H9 (cell line): ENCODE measurements around the gene SLC22A15. TPM values are rescaled to one million over a fixed set of nuclear protein-coding genes. Genes with fewer than 3 reads are reported as not detected.

Experiments used
- DNase-seq: peaks from one replicate; pipeline ENCODE4 v3.0.0-alpha.2; 2017
- H2AFZ ChIP-seq: one replicate; pipeline ENCODE4 v1.6.1; 2013; ENCODE audit warnings: mild to moderate bottlenecking, low read length, control low read depth, moderate library complexity
- H2AK5ac ChIP-seq: 2 replicates; pipeline ENCODE4 v1.6.1; 2013; ENCODE audit warnings: low read length, control low read depth, mixed read lengths; ENCODE audit not compliant: insufficient read length
- H2BK120ac ChIP-seq: one replicate; pipeline ENCODE4 v1.6.1; 2013; ENCODE audit warnings: low read depth, mild to moderate bottlenecking, low read length, control low read depth, inconsistent platforms; ENCODE audit not compliant: poor library complexity, severe bottlenecking
- H2BK12ac ChIP-seq: 2 replicates; pipeline ENCODE4 v1.6.1; 2013; ENCODE audit warnings: low read length, control low read depth, mixed read lengths, low read depth; ENCODE audit not compliant: insufficient read length
- H2BK15ac ChIP-seq: 2 replicates; pipeline ENCODE4 v1.6.1; 2013; ENCODE audit warnings: low read depth, low read length, control low read depth
- H2BK20ac ChIP-seq: one replicate; pipeline ENCODE4 v1.6.1; 2013; ENCODE audit warnings: low read depth, mild to moderate bottlenecking, low read length, control low read depth, inconsistent platforms; ENCODE audit not compliant: poor library complexity, severe bottlenecking
- H2BK5ac ChIP-seq: 2 replicates; pipeline ENCODE4 v1.6.1; 2013; ENCODE audit warnings: low read length, control low read depth, mixed read lengths; ENCODE audit not compliant: insufficient read length
- H3K14ac ChIP-seq: 2 replicates; pipeline ENCODE4 v1.6.1; 2013; ENCODE audit warnings: low read length, control low read depth; ENCODE audit not compliant: insufficient read depth
- H3K18ac ChIP-seq: 2 replicates; pipeline ENCODE4 v1.6.1; 2013; ENCODE audit warnings: low read depth, mild to moderate bottlenecking, mixed read lengths, low read length, control low read depth; ENCODE audit not compliant: insufficient read length
- H3K23ac ChIP-seq: 2 replicates; pipeline ENCODE4 v1.6.1; 2013; ENCODE audit warnings: low read length, control low read depth, mixed read lengths, low read depth; ENCODE audit not compliant: insufficient read length
- H3K23me2 ChIP-seq: 2 replicates; pipeline ENCODE4 v1.6.1; 2013; ENCODE audit warnings: low read depth, mild to moderate bottlenecking, mixed read lengths, low read length, control low read depth; ENCODE audit not compliant: insufficient read length, poor library complexity, severe bottlenecking
- H3K27ac ChIP-seq: 2 replicates; pipeline ENCODE4 v1.5.1; 2013; ENCODE audit warnings: low read length, control low read depth, mixed read lengths, low read depth; ENCODE audit not compliant: insufficient read length
- H3K27me3 ChIP-seq: 2 replicates; pipeline ENCODE4 v1.6.1; 2013; ENCODE audit warnings: low read length, control low read depth, inconsistent platforms; ENCODE audit not compliant: insufficient read depth
- H3K4ac ChIP-seq: 2 replicates; pipeline ENCODE4 v1.6.1; 2013; ENCODE audit warnings: low read depth, mild to moderate bottlenecking, control low read depth, inconsistent platforms, low read length, moderate library complexity
- H3K4me1 ChIP-seq: 2 replicates; pipeline ENCODE4 v1.6.1; 2013; ENCODE audit warnings: low read length, control low read depth, inconsistent platforms; ENCODE audit not compliant: insufficient read depth
- H3K4me2 ChIP-seq: 2 replicates; pipeline ENCODE4 v1.6.1; 2013; ENCODE audit warnings: low read length, control low read depth, mixed read lengths; ENCODE audit not compliant: insufficient read length, insufficient read depth
- H3K56ac ChIP-seq: 2 replicates; pipeline ENCODE4 v1.6.1; 2013; ENCODE audit warnings: low read depth, mild to moderate bottlenecking, mixed read lengths, low read length, control low read depth; ENCODE audit not compliant: insufficient read length
- H3K79me1 ChIP-seq: 2 replicates; pipeline ENCODE4 v1.6.1; 2013; ENCODE audit warnings: low read depth, mild to moderate bottlenecking, moderate library complexity, low read length, control low read depth, inconsistent platforms; ENCODE audit not compliant: insufficient read depth, poor library complexity, severe bottlenecking
- H3K79me2 ChIP-seq: 2 replicates; pipeline ENCODE4 v1.6.1; 2013; ENCODE audit warnings: low read length, control low read depth, inconsistent platforms; ENCODE audit not compliant: insufficient read depth
- H3K9ac ChIP-seq: 2 replicates; pipeline ENCODE4 v1.6.1; 2013; ENCODE audit warnings: low read length, control low read depth, mixed read lengths; ENCODE audit not compliant: insufficient read length; ENCODE audit errors: extremely low read depth
- H3K9me3 ChIP-seq: one replicate; pipeline ENCODE4 v1.6.1; 2013; ENCODE audit warnings: low read depth, low read length, inconsistent platforms; ENCODE audit not compliant: control insufficient read depth
- H3T11ph ChIP-seq: one replicate; pipeline ENCODE4 v1.6.1; 2013; ENCODE audit warnings: mild to moderate bottlenecking, low read length, control low read depth, inconsistent platforms
- H4K20me1 ChIP-seq: one replicate; pipeline ENCODE4 v1.6.1; 2013; ENCODE audit not compliant: control insufficient read depth, insufficient read length, insufficient read depth
- H4K5ac ChIP-seq: 2 replicates; pipeline ENCODE4 v1.6.1; 2013; ENCODE audit warnings: low read depth, mild to moderate bottlenecking, mixed read lengths, low read length, control low read depth; ENCODE audit not compliant: insufficient read length
- H4K8ac ChIP-seq: replicated peaks from 2 replicates; pipeline ENCODE4 v1.6.1; 2013; ENCODE audit warnings: low read length, control low read depth, mixed read lengths, low read depth; ENCODE audit not compliant: insufficient read length
- H4K91ac ChIP-seq: 2 replicates; pipeline ENCODE4 v1.6.1; 2013; ENCODE audit warnings: low read depth, mild to moderate bottlenecking, moderate library complexity, mixed read lengths, low read length, control low read depth; ENCODE audit not compliant: insufficient read length
- H3K27ac Mint-ChIP-seq, 3 experiments: 2 replicates in 2 of 3; 3 replicates in 1 of 3; pipeline ENCODE4 v1.8.0; 2020 to 2021; ENCODE audit warnings: mixed read lengths in 3 of 3, mild to moderate bottlenecking in 1 of 3, moderate library complexity in 1 of 3
- H3K27me3 Mint-ChIP-seq: 2 replicates; pipeline ENCODE4 v1.8.0; 2021; ENCODE audit warnings: low read depth, mild to moderate bottlenecking, moderate library complexity, mixed read lengths
- H3K36me3 Mint-ChIP-seq, 3 experiments: 2 replicates in 2 of 3; 3 replicates in 1 of 3; pipeline ENCODE4 v1.8.0; 2020 to 2021; ENCODE audit warnings: low read depth in 3 of 3, mixed read lengths in 3 of 3; ENCODE audit not compliant: insufficient read depth in 1 of 3
- H3K4me1 Mint-ChIP-seq, 2 experiments: 2 replicates each; pipeline ENCODE4 v1.8.0; 2020; ENCODE audit warnings: mixed read lengths in 2 of 2
- H3K4me3 Mint-ChIP-seq, 2 experiments: 2 replicates in 1 of 2; 3 replicates in 1 of 2; pipeline ENCODE4 v1.8.0; 2020 to 2021; ENCODE audit warnings: mild to moderate bottlenecking in 2 of 2, mixed read lengths in 2 of 2, moderate library complexity in 1 of 2
- H3K9me3 Mint-ChIP-seq, 2 experiments: 2 replicates in 1 of 2; 3 replicates in 1 of 2; pipeline ENCODE4 v1.8.0; 2020; ENCODE audit warnings: mild to moderate bottlenecking in 2 of 2, mixed read lengths in 2 of 2, moderate library complexity in 1 of 2
- WGBS: extraction: QIAGEN DNeasy Blood & Tissue Kit; methylation state at CpG from one replicate; pipeline ENCODE4 v1.1.7; 2013; ENCODE audit warnings: missing lambda C conversion rate, low lambda C conversion rate, mixed read lengths; ENCODE audit not compliant: insufficient read length; ENCODE audit errors: extremely low coverage; 5-methylcytosine and 5-hydroxymethylcytosine counted together
- total RNA-seq: library from RNA; stranded (reverse); gene quantifications from 2 replicates; pipeline ENCODE4 v1.2.1, GENCODE V29; 2021
- TF ChIP-seq, protein P1 (sequence below): fragments of 200-600 bp; sonication (generic); conservative IDR thresholded peaks from 3 replicates; pipeline ENCODE4 v1.8.0; 2021; ENCODE audit warnings: antibody characterized with exemption, mild to moderate bottlenecking

Gene SLC22A15
- total RNA-seq, 1 experiment from 2014 or later, result 3.2 TPM

DNA sequence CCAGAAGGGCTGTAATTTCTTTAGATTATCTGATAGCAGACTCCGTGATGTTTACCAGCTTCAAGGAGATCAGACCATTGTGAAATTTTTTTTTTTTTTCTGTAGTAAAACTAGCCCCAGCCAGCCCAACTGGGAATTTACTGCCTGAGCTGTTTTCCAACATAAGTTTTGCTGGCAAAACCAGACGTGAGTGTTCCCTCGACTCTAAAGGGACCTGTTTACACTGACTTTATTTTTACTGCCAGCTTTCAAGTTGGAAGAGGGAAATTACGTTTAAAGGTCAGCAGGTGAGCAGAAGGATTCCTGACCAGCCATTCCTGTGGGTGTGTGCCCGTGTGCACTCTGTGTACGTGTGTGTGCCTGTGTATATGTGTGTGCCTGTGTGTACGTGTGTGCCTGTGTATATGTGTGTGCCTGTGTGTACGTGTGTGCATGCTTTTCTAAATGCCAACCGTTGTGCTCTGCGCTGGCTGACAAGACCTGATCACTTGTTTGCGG is 135.3 kb downstream of the SLC22A15 start:
- no peaks in the 10 kb centered on the region for H3K79me2 ChIP-seq
- no peak overlapping the region for H3K27ac ChIP-seq
- H2BK20ac ChIP-seq, result no peak overlapping the region
- H2AFZ ChIP-seq, result no peak overlapping the region
- TF ChIP-seq, protein P1, sequence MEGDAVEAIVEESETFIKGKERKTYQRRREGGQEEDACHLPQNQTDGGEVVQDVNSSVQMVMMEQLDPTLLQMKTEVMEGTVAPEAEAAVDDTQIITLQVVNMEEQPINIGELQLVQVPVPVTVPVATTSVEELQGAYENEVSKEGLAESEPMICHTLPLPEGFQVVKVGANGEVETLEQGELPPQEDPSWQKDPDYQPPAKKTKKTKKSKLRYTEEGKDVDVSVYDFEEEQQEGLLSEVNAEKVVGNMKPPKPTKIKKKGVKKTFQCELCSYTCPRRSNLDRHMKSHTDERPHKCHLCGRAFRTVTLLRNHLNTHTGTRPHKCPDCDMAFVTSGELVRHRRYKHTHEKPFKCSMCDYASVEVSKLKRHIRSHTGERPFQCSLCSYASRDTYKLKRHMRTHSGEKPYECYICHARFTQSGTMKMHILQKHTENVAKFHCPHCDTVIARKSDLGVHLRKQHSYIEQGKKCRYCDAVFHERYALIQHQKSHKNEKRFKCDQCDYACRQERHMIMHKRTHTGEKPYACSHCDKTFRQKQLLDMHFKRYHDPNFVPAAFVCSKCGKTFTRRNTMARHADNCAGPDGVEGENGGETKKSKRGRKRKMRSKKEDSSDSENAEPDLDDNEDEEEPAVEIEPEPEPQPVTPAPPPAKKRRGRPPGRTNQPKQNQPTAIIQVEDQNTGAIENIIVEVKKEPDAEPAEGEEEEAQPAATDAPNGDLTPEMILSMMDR, result no peak
- no peak overlapping the region for H3K9ac ChIP-seq
- no peak overlapping the region for H3K18ac ChIP-seq
- Mint-ChIP-seq H3K36me3 (no peaks in the 10 kb centered on the region), H3K4me3 (no peak overlapping the region), H3K4me1 (peaks cover 2 to 3% of the 10 kb centered on the region in 2 experiments; a peak in 3 of 4 replicates), H3K9me3 (no peaks in the 10 kb centered on the region), H3K27me3 (no peaks in the 10 kb centered on the region; the same call in 1 of the 2 replicates), H3K27ac (no peak overlapping the region)
- no peak overlapping the region for H2BK5ac ChIP-seq
- H3T11ph ChIP-seq, result no peak overlapping the region
- H4K91ac ChIP-seq, result no peak overlapping the region
- no peaks in the 10 kb centered on the region for H4K20me1 ChIP-seq
- DNase-seq, result no peak
- H4K8ac ChIP-seq, result no peak overlapping the region
- no peaks in the 10 kb centered on the region for H3K4me1 ChIP-seq
- no peak overlapping the region for H4K5ac ChIP-seq
- no peak overlapping the region for H3K14ac ChIP-seq
- no peaks in the 10 kb centered on the region for H3K9me3 ChIP-seq
- no peaks in the 10 kb centered on the region for H3K23me2 ChIP-seq
- no peak overlapping the region for H3K4ac ChIP-seq
- no peak overlapping the region for H2BK12ac ChIP-seq
- H3K79me1 ChIP-seq, result no peaks in the 10 kb centered on the region
- H3K56ac ChIP-seq, result no peak overlapping the region
- no peak overlapping the region for H3K4me2 ChIP-seq
- H2BK120ac ChIP-seq, result no peak overlapping the region
- H3K27me3 ChIP-seq, result no peaks in the 10 kb centered on the region
- no peak overlapping the region for H2BK15ac ChIP-seq
- H2AK5ac ChIP-seq, result no peak overlapping the region
- WGBS, result no CpG with 5 or more reads among the region's 11 CpGs
- no peak overlapping the region for H3K23ac ChIP-seq
